ENCODE results near the gene KREMEN1.

The KREMEN1 gene

GRCh38 chr22:29128891-29129807 is 56.3 kb downstream of the KREMEN1 start:
- DNase-seq (ENCODE audit: low read depth in 3 of 3) = no peak

DNA sequence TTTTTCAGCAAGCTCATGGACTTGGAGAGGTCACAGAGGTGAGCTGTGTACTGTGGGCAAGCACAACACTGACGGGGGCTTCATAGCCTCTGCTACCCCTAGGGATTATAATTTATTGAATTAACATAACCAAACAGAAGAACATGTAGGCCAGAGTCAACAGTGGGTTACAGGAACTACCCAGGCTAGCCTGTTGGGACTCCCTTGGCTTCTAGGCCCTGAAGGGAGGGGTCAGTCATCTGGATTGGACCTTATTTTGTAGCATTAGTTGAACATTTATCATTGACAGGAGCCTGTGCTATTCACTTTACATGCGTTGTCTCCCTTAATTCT is 56.9 kb downstream of the KREMEN1 start:
- no peak for DNase-seq (ENCODE audit: low read depth in 3 of 3)

GRCh38 chr22:29130476-29130875 is 57.6 kb downstream of the KREMEN1 start:
- no peak for DNase-seq (ENCODE audit: low read depth in 3 of 3)

- no peak for DNase-seq (ENCODE audit: low read depth in 3 of 3)
Observed at GRCh38 chr22:29133603-29134133, 60.8 kb downstream of the KREMEN1 start.

DNA sequence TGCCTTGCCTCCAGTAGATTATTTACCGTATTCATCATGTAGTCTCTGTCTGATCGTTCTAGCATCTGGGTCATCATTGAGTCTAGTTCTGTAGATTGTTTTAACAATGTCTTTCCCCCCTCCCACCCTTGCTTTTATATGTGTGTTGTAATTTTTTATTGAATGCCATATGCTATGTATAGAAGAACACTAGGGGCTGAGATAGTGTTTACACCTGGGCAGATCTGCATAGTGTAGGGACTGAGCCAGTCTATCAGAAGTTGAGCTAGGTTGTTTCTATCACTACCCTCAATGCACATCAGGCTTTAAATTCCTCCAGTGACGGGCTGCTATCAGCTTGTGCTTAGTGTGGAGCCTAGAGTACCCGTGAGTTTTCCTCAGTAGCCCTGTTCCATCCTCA is 61.6 kb downstream of the KREMEN1 start:
- no peak for DNase-seq (ENCODE audit: low read depth in 3 of 3)

DNA sequence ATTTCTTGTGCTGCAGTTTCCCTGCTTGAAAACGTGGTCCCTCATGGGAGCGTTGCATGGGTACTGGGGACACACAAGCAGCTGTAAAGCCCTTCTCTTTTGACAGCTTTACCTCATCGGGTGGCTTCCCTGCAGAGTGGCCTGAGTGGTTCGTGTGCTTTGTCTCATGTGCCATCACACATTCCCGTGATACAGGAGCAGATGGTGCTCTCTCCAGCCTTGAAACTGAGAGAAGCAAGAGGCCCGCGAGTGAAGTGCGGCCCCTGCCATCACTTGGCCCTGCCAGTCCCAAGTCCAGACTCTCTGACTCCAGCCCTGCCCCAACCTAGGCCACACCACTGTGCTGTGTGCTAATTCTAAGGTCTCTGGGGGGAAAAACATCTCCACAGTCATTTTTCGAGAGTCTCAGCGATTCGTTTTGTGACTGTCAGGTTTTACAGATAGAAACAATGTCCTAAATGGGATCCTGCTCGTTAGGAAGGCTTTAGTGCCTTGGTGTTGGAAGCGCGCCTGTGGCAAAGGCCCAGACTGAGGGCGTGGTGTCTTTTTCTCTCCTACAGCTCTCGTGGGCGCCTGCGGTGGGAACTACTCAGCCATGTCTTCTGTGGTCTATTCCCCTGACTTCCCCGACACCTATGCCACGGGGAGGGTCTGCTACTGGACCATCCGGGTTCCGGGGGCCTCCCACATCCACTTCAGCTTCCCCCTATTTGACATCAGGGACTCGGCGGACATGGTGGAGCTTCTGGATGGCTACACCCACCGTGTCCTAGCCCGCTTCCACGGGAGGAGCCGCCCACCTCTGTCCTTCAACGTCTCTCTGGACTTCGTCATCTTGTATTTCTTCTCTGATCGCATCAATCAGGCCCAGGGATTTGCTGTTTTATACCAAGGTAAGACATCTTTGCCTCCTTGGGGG is 64.2 kb downstream of the KREMEN1 start:
- DNase-seq (ENCODE audit: low read depth in 3 of 3) = no peak

- no peak for DNase-seq (ENCODE audit: low read depth in 3 of 3)
Observed at GRCh38 chr22:29138556-29139305, 65.9 kb downstream of the KREMEN1 start.

GRCh38 chr22:29139965-29140782 is 67.3 kb downstream of the KREMEN1 start:
- DNase-seq (ENCODE audit: low read depth in 3 of 3) = no peak

GRCh38 chr22:29141078-29141688 is 68.3 kb downstream of the KREMEN1 start:
- no peak for DNase-seq (ENCODE audit: low read depth in 3 of 3)

GRCh38 chr22:29142116-29142515 is 69.3 kb downstream of the KREMEN1 start:
- DNase-seq (ENCODE audit: low read depth in 3 of 3) = no peak

DNA sequence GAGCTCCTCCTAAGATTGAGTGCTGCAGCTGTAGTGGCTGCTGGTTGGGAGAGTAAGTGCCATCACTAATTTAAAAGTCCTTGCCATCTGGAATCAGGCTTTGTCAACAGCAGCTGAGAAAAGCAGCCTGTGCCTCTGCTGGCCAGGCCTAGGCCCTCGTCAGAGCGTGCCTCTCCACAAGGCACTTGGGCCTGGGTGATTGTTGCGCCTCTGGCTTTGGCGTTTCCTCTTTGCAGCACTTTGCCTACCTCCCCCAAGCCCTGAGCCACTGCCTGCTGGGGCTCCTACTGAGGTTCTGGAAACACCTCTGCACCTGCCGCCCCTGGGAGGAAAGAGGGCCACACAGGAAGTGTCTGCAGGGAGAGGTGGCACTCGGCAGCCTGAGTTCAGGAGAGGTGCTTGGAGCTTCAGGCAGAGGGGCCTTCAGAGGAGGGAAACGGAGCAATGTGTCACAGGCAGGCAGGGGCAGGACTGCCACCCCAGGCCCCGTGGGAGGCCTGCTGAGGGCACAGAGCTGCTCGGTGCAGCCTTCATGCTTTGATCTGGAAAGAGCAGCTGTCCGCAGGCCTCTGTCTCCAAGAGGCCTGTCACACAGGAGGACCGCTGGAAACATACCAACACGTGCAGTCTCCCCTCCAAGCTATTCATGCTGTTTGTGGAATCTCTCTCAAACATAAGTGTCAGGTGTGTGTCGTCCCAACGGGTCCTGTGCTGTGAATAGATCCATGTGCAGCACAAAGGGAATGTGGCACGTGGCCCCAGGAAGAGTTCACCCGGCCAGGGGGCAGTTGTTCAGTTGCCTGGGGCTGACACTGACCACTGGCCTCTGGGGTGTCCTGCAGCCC is 71.3 kb downstream of the KREMEN1 start:
- DNase-seq (ENCODE audit: low read depth in 3 of 3) = no peak

GRCh38 chr22:29144786-29145160 is 71.9 kb downstream of the KREMEN1 start:
- DNase-seq (ENCODE audit: low read depth in 3 of 3) = no peak

DNA sequence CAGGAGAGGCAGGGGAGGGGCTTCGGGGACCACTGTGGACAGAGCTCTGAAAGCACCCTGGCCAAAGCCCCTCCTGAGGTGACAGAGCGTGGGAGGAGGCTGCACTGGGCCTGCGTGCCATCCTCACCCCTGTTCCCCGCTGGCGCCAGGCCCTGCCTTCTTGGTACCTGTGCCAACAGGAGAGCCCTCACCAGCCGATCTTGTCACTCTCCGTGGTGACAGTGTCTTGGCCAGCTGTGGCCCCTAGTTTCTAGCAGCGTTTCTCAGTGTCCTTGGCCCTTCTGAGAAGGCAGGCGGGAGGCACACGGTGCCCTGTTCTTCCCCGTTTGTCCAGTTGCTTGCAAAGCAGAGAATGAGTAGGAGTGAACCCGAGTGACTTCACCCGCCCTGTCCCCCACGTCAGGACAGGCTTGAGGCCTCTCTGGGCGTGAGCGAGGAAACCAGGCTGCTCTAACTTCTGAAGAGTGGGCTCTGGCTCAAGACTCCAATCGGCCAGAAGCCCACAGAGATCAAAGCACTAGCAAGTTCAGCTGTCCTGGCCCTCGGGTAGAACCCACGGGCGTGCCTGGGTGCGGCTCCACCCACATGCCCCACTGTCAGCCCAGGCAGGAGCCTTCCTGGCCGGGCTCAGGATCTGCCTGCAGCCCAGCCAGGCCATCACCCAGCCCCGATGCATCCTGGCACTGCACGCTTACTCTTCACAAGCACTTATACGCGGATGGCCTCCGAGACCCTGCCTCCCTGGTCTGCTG is 72.7 kb downstream of the KREMEN1 start:
- no peak for DNase-seq (ENCODE audit: low read depth in 3 of 3)

DNA sequence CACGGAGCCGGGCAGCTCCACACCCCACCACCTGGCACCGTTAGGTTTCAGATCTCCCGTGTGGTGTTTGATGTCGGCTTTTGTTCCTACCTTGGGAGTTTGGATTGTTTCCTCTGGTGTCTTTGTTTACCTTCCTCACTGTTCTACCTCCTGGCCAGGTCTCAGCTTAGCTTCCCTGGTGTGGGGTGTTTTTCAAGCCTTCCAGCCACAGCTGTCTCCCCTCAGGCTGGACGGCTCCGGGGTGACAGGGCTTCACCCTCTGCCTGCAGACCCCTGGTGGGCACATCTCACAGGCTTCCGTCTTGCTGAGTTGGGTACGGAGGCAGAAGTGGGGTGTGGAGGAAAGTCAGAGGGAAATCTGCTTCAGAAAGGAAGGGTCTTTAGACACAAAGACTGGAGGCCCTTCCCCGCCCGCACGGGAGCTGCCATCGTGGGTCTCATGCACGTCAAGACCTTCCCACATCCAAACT is 73.3 kb downstream of the KREMEN1 start:
- DNase-seq (ENCODE audit: low read depth in 3 of 3) = no peak

DNA sequence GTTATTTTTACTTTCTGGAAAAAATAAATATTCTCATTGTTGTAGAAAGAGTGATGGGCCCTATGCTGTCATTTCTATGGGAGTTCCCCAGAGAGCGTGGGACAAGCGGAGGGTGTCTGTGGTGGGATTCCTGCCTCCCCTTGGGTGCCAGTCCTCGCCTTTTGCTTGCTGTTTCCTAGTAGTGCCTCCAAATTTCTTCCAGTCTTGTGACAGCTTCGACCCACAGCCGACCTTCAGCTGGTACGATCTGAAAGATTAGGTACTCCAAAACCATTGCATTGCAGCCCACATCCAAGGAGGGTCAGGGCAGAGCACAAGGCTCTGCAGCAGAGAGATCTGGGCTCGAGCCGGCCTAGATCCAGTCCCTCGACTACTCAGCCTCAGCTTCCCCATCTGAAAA is 73.9 kb downstream of the KREMEN1 start:
- no peak for DNase-seq (ENCODE audit: low read depth in 3 of 3)

DNA sequence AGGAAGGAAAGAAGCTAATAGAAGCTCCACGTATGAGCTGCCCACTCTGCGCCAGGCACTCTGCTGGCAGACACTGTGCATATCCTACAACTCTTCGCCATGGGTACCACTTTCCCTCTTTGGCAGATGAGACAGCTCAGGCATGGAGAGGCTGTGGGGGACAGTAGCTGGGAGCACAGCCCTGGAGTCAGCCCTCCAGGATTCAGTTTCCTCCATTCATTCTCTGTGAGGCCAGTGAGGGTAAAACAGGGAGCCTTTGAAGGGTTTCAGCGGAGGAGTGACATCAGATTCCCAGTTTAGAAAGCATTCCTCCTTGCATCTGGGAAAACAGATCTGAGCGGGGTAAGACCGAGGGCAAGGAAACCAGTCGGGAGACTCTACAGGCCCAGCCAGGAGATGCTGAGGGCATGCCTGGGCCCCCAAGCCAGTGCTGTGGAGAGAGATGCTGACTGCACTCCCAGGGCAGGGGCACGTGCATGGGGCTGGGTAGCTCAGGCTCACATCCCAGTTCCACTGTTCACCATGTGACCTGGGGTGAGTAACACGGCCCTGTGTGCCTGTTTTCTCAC is 74.6 kb downstream of the KREMEN1 start:
- no peak for DNase-seq (ENCODE audit: low read depth in 3 of 3)

- DNase-seq (ENCODE audit: low read depth in 3 of 3) = no peak
Observed at GRCh38 chr22:29148036-29148435, 75.2 kb downstream of the KREMEN1 start.

DNA sequence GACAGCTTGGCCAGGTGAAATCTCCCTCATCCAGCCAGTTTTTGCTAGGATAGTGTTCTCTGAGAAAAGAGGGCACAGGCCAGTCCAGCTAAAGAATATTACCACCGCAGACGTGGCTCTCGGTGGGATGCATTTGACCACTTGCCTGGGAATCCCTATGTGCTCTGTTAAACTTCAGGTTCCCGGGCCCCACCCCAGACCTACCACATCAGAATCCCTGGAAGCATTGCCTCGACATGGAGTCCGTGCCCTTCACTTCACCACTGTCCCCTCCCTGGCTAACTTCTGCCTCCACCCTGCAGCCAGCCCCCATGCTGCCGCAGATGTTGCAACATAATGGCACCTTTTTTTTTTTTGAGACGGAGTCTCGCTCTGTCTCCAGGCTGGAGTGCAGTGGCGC is 76.0 kb downstream of the KREMEN1 start:
- no peak for DNase-seq (ENCODE audit: low read depth in 3 of 3)
